Measurements from ENCODE around the gene ARL13B.

The ARL13B gene

DNA sequence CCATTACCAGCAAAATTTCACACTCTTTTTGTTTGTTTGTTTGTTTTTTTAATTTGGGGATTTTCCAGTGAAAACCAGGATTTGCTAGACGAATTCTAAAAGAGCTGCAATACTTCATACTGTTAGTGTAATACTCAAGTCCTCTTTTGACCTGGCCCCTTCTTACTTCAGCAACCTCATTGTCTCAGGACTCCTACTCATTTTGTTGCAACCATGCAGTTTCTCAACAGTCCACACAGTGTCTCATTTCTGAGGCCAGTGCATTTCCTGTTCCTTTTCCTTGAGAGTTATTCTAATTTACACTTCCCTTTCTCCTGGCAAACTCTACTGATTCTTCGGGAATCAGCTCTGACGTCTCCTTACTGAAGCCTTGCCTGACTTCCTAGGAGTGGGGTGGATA is 118.5 kb downstream of the ARL13B start:
- no peak for DNase-seq (ENCODE audit: extremely low read depth in 1 of 2, low read depth in 1 of 2)

DNA sequence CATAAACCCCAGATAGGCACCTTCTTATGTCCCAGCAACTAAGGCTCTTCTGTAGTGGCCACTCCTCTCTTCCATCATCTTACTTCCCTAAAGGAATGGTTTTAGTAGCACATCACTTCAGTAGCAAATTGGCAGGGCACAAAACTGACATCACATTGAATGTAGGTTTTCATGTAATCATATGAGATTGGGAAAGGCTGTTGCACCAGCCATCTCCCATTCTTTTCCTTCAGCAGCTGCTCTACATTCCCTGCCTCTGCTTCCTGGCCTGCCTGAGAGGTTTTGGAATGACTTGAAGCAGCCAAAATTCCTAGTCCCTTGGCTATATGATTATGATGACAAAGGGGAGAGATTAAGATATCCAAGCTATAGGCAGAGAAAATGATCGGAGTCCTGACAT is 119.4 kb downstream of the ARL13B start:
- no peak for DNase-seq (ENCODE audit: extremely low read depth in 1 of 2, low read depth in 1 of 2)

DNA sequence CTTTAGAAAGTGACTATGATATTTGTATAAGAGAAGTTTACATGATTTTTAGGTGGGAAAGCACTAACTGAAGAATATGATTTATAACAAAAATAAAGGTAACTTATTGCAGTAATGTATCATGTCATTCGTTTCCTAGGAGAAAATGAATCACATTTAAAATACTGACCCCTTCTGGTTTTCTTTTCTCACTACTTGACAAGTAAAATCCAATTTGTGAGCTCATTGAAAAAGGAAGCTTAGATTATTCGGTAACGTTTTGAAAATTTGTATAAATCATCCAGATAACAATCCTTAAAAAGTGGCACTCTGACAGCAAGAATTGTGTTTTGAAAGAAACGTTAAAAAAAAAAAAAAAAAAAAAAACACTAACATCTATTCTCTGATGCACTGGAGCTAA is 121.9 kb downstream of the ARL13B start:
- DNase-seq (ENCODE audit: extremely low read depth in 1 of 2, low read depth in 1 of 2): no peak

All from activated CD8-positive, alpha-beta memory T cell treated with anti-CD3 and anti-CD28 coated beads for 1 hour (primary cell).